Hippocampal formation (tissue), 2 donors: Measurements from ENCODE around the gene RIMBP2.
"Not testable (repeated sequence)": the region's sequence is repeated elsewhere in the genome, so short reads cannot be mapped to it uniquely, and the experiment has no call there.

Experiments
- DNase-seq, 2 donors: peaks; one replicate each; lab custom pipeline; 2025; lab: John Stamatoyannopoulos, UW

RIMBP2 gene

DNA sequence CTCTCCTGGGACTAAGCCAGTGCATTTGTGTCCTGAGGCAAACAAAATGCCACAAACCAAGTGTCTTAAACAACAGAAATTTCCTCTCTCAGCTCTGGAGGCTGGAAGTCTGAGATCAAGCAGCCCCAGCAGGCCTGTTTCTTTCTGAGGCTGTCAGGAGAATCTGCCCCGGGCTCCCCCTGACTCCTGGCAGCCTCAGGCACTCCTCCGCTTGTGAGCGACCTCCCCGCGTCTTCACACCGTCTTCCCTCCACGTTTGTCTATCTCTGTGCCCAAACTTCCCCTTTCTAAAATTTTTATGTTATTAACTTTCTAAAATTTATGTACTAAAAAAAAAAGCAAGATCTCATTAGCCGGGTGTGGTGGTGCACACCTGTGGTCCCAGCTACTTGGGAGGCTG lies 59.7 kb downstream of the RIMBP2 start:
- no peak for DNase-seq

DNA sequence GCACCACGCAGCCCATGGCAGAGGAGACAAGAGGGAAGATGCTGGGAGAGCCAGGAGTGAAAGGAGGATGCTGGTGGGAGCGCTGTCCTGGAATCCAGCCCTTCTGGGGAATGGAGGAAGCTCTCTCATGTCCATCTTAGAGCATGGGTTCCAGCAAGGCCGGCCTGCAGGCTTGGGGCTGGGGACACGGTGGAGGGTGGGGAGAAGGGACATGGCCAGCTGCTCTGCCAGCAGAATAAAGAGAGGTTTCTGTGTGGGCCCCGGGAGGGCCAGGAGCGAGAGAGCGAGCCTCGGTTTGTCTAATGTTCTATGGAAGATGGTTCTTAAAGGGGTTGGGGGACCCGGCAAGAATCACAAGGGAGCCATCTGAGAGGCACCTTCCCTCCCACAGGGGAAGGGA lies 60.2 kb downstream of the RIMBP2 start:
- DNase-seq = no peak

DNA sequence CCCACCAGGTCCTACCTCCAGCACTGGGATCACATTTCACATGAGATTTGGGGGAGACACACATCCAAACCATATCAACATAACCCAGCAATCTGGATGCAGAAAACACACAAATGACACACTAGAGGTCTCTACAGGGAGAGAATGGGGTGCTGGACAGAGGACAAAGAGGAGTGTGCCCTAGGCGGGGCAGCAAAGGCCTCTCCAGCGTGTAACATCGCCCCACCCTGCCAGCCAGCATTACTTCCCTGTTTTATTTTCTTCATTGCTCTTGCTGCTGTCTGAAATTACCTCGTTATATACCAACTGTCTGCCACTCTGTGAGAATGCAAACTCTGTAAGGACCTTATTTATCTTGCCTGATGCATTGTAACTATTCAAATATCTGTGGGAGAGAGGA lies 61.1 kb downstream of the RIMBP2 start:
- DNase-seq = no peak

DNA sequence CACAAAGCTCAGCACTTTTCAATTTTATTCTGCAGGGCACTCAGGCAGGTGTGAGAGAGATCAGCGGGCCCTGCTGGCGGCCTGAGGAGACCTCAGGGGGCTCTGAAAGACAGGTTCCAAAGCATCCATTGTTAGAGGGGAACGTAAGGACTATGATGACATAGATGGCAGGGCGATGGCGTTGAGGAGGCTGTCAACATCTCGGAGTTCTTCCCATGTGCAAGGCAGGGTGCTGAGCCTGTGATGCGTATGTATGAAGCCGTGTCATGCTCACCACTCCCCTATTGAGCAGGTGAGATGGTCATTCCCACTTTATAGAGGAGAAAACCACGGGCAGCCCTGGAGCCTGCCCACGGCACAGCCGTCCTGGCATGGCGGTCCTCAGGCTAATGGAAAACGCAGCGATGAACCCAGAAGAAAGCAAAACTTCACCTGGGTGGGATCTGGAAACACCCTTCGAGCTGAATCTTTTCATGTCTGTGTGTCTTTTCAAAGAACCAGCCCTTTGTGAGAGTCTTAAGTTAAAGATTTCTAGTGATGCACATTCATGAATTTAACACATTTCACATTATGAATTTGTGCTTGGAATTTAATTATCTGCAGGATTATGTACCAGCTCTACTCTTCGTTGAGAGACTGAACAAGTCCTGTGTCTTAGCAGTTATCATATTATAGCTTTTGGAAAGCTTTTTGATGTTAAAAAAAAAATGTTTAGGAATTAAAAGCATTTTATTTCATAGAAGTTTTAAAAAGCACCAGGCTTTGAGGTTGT lies 64.7 kb downstream of the RIMBP2 start:
- no peak for DNase-seq

DNA sequence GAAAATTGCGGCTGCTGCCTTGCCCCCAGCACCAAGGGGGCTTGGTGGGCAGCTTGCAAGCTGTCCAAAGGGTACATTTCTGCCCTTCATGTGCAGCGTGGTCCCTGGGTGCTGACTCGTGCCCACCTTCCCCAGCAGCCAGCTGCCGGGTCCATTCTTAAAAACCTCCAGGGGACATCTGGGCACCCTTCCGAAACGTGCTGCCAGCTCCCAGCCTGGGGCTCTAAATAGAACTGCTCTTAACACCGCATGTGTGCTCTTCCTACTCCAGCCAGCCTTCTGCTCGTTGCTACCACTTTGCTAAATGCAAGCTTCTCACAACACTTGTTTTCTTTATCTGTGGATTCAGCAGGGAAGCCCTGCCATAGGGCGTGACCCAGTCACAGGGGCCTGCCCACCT lies 66.0 kb downstream of the RIMBP2 start:
- no peak for DNase-seq

DNA sequence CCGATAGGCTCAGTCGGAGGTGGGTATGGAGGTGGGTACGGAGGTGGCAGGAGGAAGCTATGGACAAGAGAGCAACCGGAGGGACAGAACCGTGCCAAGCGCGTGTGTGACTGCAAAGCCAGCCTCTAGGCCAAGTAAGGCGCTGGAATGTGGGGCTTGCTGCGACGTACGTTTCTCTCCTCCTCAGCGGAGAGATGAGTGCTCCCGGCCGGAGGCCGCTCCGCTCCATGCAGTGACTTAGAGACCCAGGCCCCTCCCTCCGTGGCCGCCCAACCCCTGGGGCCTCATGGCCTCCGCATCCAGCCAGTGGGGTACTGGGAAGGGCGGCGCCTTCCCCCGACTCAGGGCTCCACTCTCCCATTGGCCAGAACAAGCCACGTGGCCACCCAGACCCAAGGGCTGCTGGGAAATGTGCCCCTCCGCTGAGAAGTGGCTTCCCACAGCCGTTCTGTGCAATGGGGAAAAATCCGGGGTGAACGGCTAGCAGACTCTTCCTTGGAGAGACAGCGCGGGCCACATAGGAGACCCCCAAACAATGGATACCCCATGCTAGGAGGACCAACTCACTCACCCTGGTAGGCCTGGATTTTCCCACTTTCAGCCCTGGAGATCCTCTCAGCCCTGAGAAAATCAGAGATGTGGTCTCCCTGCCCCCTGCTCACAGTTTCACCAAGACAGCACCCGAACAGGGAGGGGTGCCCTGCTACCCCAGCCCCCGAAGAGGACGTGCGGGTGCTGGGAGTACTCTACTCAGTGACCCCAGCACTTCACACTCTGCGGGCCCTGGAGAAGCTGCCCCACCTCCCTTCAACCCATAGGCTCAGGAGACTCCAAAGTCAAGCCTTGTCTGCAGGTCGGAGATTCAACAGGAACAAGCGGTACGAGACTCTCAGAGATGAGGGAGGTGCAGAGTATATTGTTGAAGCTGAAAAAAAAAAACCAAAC lies 66.7 kb downstream of the RIMBP2 start:
- DNase-seq = no peak

DNA sequence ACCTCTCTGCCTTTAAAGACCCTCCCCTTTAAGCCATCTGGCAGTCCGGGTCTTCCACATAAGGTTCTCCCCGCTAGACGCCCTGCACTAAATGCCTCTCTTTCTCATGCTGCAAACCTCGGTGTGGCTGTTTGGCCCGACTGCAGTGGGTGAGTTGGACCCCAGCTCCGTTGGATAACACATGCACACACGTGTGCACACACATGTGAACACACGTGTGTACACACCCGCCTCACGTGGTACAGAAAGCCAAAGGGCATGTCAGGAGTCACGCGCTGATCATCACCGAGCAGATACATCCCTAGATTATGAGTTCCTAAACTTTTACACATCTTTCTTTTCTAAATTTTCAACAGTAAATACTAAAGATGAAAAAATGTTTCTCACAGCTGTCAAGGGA lies 68.3 kb downstream of the RIMBP2 start:
- no peak for DNase-seq

DNA sequence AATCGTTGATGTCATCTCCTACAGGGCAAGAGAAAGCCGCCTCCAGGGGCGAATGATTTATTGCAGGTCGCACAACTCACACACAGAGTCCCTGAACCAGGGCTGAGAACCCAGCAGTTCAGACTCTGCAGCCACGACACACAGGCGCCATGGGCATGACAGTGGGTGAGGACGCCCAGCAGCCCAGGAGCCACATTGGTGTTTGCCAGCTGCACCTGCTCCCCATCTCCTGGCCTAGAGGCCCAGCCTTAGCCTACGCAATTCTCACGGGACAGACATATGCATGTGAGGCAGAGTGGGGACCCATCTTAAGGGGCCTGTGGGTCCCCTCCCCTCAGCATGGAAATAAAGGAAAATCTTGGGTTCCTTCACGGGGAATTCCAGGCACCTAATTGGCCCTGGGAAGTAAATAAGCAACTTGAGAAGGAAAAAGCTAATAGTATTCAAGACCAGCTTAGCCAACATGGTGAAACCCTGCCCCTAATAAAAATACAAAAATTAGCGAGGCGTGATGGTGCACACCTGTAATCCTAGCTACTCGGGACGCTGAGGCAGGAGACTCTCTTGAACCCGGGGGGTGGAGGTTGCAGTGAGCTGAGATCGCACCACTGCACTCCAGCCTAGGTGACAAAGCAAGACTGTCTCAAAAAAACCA lies 69.3 kb downstream of the RIMBP2 start:
- no peak for DNase-seq

DNA sequence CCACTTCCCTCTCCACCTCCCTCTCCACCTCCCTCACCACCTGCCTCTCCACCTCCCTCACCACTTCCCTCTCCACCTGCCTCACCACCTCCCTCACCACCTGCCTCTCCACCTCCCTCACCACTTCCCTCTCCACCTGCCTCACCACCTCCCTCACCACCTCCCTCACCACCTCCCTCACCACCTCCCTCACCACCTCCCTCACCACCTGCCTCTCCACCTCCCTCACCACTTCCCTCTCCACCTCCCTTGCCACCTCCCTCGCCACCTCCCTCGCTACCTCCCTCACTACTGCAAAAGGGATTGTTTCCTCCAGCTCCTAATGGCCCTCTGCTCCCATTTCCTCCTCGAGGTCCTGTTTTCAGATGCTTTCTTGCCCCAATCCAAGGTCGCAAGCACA lies 69.9 kb downstream of the RIMBP2 start:
- not testable (repeated sequence) for DNase-seq

DNA sequence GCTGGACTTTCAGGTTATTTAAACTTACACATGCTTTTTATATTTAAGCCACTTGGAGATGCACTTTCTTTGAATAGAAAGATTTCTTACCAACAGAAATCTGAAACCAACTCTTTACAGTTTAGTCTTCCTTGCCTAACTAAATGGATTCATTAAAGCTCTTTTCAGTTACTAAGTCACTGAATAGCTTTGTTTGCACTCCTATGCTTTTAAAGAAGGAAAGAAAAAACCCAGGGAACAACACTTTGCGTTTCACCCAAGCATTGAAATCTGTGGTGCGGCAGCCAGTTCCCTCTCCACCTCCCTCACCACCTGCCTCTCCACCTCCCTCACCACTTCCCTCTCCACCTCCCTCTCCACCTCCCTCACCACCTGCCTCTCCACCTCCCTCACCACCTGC lies 70.3 kb downstream of the RIMBP2 start:
- no peak for DNase-seq

DNA sequence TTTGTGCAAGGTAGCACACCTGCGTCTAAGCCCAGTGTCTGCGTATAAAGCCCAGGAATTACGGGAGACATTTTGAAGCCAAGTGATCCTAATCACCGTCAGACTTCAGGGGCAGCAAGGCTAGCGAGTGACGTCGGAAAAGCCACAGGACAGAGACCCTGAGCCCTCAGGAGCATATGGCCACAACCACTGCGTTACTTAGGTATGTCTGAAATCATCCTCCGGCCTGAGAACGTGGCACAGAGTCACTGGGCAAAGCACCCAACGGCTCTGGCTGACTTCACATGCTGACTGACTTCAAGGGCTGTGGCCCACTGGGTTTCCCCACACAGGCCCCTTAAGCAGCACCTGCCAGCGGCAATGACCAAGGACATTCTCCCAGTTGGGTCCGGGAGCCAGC lies 71.5 kb downstream of the RIMBP2 start:
- DNase-seq = no peak

DNA sequence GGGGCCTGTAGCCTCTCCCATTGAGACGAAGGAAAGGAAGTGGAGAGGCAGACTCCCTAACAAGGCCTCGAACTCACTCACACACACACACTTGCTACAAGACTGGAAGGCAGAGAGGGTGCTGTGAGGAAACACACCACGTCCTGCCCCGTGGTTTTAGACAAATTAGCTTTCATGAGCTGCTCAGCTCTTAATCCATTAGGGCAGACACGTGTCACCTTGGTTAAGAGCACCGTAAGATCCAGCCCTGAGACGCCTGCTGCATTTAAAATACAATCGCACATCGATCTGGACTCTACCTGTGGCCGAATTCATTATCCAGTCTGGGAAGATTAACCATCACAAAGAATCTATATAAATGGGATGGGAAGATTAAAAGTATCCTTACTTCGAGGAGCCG lies 72.0 kb downstream of the RIMBP2 start:
- DNase-seq = no peak

DNA sequence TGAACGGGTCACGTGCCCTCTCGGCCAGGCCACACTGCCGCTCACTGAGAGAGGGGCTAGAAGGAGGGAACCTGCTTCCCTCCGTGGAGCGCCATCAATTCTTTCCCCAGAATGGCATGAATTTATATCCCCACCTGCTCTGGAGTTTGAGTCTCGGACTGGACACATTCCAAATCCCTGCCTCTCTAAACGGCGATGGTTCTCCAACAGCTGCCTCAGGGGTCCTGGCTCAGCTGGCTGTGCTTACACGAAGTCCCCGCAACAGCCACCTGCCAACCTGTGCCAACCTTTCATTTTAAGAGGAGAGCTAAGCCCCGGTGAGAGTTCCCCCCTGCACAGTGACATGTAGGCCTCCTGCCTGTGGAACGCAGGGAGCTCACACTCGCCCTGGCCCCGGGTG lies 73.2 kb downstream of the RIMBP2 start:
- DNase-seq = no peak

DNA sequence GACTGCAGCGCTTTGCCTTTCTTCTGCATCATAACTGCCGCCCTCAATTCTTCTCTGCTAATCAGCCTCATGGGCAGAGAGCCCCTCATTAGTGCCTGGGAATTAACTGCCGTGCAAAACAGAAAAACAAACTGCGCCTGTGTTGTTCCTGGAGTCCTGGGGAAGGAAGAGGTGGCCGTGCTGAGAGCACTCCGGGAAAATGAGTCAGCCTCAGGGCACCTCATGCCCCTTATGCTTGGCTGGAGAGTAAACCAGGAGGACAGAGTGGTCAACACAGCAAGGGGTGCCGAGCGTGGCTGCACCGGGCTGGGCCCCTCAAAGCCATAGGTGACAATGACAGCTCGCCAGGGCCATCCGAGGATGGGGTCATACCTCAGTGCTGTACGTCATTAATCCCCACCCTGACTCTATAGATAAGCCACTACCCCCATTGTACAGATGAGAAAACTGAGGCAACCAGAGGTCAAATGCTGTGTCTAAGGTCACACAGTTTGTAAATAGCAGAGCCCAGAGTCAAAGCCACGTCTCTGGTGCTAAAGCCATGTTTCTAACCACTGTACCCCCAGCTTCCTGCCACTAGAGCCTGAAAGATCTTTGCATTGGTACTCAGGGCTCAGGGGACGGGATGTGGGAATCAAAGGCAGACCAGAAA lies 74.4 kb downstream of the RIMBP2 start:
- no peak for DNase-seq

DNA sequence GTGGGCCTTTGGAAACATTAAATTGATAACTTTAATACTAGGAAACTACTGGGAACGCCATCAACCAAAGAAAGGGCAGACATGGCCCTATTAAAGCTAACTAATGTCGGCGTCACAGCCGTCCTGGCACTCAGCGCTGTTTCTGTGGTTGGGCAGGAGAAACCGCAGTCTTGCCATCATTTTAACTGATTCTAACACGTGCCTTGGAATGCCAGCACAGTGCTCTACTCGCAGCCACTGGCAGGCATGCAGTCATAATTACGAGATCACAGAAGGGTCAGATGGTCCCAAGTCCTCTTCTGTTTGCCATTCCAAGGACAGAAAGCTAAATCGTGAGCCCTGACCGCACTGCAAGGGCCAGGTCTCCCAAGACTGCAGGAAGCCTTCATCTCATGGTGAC lies 75.2 kb downstream of the RIMBP2 start:
- DNase-seq = no peak

DNA sequence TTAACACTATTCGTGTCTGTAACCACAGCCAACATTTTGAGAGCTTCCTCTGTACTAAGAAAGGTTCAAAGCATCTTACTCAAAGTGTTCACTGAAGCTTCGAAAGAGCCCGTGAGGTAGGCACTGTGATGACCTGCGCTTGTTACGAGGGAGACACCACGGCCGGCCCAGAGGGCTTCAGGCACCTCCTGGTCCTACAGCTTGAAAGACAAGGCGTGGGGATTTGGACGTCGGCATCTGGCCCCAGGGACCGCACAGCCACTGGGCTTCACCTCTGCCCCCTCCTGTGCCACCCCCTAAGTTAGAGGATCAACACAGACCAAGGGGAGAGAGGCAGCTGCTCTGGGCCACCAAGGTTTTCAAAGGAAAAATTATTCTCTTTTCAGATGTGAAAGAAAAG lies 75.6 kb downstream of the RIMBP2 start:
- no peak for DNase-seq

DNA sequence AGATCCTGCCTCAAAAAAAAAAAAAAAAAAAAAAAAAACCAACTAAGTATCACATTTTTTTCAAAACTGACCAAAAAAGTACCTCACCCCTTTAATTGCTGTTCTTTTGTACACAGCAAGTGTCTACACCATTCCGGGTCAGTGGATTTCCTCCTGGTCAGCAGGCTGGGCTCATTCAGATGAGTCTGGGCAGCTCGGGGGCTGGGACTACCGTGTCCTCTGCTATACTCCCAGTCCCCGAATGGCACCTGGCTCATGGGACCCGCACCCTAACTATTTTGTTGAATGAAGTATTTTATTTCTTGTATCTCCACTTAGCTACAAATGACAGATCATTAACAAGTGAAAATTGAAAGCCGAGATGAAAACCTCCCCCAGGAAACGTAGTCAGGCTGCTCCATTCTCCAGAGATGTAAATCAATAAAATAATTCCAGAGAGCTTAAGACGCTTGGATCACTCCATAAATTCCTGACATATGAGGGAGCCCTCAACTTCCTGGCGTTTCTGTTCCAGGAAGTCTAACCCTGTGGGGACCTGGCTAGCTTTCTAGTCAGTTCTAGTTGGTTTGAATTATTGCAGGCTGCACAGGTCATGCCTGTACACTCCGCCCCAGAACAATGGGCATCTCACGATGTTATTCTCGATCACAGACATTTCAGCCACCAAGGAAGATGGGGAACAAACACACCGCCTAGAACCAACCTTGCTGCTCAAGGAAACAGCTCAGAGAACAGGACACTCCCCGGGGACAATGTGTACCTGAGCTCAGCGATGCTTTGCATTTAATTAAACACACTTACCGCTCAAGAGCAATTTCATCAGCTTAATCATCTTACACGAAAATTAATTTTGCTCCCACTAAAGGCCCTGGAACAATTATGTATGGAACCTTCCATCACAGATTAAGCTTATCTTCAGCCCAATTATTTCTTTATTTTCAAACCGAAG lies 76.3 kb downstream of the RIMBP2 start:
- no peak for DNase-seq

DNA sequence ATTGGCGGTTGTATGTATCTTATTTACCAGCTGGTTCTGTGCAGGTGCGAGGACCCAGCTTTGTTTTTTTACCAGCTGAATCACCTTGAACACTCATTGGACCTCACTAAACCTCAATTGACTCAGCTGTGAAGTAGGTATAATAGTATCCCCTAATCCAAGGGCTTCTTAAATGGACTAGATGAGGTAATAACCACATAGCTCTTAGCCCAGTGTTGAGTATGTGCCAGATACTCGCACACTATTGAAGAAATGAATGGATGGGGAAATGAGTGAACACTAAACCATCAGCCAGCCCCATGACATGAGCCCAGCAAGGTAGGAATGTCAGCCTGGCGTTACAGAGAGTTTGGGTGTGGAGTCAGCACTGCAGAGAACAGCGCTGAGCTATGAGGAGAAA lies 79.7 kb downstream of the RIMBP2 start:
- DNase-seq = no peak

DNA sequence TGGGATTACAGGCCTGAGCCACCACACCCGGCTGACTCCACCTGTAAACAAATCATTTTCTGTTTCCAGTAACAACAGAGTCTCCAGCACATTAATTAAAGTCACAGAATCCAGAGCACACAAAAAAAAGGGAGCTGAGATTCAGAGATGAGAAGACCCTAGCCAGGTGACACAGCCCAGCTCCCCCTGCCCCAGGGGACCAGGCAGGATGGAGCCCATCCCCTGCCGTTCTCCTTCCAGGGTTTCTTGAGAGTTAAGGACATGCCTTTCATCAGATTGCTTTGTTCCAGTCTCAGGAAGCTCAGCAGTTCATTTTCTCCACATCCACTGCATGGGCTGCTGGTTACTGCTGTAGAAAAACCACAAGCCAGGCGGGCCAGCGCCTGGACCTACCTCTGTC lies 81.2 kb downstream of the RIMBP2 start:
- DNase-seq = no peak

DNA sequence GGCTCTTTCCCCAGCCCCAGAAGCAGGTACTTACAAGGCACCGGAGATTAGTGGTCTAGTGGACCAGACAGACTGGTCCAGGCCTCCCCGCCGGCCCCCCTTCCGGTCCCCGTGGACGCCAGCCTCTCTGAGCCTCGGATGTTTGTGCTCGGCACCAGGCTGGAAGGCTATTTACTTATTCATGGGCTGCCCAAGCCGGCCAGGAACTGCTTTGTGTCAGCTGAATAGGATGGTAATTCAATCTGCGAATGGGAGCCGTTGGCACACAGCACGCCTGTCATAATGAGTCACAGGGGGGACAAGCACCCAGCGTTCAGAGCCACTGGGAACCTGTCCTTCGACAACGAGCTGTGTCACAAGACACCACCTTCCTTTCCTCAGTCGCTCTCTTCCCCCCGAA lies 82.3 kb downstream of the RIMBP2 start:
- DNase-seq = peak in 1 of 2 donors; percentile 44

DNA sequence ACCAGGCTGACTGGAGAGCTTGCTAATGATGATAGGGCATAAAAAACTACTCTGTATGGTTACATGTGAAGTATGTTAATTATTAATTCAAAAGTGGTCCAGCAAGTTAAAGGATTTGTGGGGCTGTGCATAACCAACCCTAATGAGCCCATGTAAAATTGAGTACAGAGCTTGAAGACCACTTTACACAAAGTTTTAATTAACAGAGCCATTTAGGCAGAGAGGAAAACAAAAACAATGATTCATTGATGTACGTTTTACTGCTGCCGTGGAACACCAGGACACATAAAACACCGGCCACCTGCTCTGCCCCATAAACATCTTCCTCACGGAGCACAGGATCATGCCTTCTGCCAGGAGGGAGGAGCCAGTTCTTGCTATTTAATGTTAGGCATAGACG lies 83.5 kb downstream of the RIMBP2 start:
- no peak for DNase-seq
